SH-SY5Y (cell line): ENCODE results near the gene LCN15.

Source experiments
- GATA2 ChIP-seq: IDR thresholded peaks from 2 replicates; pipeline ENCODE4 v1.6.1; 2011; ENCODE audit warnings: mild to moderate bottlenecking, low read depth, low read length
- GATA3 ChIP-seq: IDR thresholded peaks from 2 replicates; pipeline ENCODE4 v1.6.1; 2011; ENCODE audit warnings: low read depth, mild to moderate bottlenecking, low read length, moderate library complexity

GRCh38 chr9:136764301-136764891, at the start of gene LCN15:
- TF ChIP-seq GATA2: no peak
- no peak for TF ChIP-seq GATA3
